ENCODE results near the gene MAP2K2. TPM values are rescaled to one million over a fixed set of nuclear protein-coding genes. Genes with fewer than 3 reads are reported as not detected.

MAP2K2 gene
- total RNA-seq, 1 experiment from 2014 or later = 204 TPM

DNA sequence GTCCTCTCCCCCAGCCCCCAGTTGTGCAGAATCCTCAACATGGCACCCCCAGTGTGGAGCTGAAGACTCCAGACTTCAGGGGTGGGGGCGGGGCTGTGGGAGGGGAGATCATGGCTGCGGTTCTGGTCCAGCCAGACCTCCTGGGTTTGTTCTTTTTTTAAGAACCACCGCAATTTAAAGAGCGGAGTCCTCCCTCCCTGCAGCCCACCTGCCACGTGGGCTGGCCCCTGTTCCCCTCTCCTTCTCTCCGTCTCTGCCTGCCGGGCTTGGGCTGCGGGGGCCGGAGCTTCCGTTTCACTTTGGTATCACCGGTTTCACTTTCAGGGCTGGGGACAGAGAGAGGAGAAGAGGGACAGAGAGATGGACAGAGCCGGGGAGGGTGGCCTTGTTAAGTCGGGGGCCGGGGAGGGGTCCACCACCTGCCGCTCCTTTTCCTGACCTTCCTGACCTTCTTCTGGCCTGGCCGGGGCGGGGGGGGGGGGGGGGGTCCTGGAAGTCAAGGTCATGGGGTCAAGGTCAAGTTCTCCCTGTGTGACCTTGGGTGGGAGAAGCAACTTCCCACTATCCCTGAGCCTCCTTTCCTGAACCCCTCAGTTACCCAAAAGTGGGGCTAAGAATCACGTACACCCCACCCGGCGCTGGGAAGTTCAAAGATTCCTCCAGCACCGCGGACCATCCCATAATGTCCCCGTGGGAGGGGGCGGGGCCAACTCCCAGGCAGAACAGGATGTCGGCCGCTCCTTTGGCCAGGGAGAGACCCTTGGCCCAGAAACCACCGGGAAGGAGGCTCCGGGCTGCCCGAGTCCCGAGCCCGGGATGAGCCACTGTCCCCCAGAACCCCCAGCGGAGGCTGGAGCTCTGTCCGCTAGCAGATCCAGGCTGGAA, 45.9 kb downstream of the MAP2K2 start:
- no peak for DNase-seq (ENCODE audit: low spot score)

DNA sequence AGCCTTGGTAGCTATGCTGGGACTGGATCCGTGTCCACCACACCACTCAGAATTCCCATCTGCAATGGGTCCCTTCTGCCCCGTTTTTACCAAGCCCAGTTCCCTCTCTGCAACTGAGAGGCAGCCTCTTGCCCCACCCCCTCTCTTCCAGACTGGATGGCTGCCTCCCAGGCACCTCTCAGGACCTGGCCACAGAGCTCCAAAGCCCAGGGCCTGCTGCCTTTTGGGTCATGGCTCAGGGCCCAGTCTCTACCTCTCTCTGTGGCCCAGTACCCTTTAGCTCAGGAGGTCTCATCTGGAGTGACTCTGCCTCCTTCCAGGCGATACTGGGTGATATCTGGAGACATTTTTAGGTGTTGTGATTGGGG, 46.9 kb downstream of the MAP2K2 start:
- no peak for DNase-seq (ENCODE audit: low spot score)

DNA sequence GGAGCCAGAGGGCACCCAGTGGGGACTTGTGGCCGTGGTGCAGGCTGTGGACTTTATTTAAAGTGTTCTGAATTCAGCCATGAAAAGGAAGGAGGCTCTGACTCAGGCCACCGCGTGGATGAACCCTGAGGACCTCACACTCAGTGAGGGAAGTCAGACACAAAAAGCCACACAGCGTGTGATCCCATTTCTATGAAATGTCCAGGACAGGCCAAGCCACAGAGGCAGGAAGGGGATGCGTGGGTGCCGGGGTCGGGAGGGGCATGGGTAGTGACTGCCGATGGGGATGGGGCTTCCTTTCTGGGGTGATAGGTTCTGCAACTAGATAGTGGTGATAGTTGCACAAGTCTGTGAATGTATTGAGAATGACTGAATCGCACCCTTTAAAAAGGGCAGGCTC, 48.5 kb downstream of the MAP2K2 start:
- DNase-seq (ENCODE audit: low spot score) = no peak

DNA sequence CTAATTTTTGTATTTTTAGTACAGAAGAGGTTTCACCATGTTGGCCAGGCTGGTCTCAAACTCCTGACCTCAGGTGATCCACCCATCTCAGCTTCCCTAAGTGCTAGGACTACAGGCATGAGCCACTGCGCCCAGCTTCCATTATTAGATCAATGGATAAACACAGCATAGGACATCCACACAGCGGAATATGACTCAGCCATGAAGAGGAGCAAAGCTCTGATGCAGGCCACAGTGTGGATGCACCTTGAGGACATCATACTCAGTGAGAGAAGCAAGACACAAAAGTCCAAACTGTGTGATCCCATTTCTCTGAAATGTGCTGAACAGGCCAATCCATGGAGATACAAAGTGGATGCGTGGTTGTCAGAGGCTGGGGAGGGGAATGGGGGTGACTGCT, 52.3 kb downstream of the MAP2K2 start:
- no peak for DNase-seq (ENCODE audit: low spot score)

DNA sequence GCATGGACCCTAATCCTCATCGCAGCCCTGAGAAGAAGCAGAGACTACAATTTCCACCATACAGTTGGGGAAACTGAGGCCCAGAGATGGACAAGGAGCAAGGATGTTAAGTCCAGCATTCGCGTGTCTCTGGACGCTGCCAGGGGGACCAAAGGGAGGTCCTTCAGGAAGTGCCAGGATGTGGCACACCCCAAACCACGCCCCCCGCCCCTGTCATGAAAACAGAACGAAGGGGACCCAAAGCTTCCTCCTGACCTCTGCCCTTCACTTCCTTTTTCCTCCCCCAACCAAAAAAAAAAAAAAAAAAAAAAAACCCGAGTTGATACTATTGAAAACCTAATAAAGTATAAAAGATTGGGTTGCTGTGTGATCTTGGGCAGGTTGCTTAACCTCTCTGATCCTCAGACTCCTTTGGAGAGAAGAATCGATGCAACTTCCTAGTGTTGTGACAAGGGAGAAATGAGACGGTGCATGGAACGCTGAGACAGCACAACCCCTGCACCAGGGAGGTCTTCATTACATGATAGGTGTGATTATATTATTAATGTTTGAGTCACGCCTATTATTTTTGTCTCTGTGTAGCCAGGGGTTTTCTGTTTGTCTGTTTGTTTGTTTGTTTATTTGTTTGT, 54.5 kb downstream of the MAP2K2 start:
- no peak for DNase-seq (ENCODE audit: low spot score)

DNA sequence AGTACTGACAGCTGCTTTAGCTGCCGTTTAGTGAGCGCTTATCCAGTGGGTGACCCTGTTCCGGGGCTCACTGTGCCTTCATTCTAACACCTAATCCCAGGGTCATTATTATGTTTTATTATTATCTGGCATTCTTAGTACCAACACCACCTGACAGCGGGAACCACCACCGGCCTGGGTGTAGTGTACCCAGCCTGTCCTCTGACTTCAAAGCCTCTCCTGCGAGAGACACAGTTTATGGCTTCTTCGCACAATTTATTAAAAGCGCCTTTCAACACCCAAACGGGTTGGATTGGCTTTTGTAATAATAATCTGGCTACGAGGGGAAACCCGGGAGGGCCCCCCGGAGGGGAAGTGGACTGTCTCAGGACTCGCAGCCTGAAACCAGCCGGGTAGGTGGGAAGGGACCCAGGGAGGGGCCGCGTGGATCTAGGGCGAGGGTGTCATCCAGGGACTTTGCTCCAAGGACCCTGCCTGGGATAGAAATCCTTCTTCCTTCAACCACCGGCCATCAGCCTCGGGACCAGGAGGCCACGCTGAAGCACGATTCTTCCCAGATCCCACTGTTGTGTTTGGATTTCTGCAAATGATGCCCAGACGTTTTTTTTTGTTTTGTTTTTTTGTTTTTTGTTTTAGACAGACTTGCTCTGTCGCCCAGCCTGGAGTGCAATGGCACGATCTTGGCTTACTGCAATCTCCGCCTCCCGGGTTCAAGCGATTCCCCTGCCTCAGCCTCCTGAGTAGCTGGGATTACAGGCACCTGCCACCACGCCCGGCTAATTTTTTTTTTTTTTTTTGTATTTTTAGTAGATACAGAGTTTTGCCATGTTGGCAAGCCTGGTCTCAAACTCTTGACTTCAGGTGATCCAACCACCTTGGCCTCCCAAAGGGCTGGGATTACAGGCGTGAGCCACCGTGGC, 55.6 kb downstream of the MAP2K2 start:
- no peak for DNase-seq (ENCODE audit: low spot score)

DNA sequence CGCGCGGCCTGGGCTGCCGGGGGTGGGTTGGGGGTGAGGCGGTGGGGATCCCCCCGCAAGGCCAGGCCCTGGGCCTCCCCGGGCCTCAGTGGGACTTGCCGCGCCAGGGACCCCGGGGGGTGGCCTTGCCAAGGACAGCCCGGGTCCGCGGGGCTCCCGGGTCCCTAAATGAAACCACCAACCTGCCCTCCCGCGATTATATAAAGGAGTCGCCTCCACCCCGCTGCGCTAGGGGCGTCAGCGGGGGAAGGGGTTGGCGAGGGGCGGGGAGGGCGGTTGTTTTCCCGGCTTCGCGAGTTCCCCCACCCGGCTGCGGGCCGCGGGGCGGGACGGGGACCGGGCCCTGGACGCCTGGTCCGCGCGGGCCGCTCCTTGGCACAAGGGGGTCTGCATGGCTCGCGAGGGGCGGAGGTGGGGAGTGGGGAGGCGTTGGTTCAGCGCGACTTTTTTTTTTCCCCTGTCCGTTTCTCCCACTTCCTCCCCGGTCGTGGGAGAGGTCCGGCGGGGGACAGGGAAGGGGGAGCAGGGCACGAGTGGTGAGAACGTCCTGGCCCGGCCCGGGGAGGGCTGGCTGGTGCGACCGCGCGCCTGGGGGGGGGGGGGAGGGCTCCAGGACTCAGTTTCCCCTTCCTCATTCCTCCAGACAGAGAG, 56.4 kb downstream of the MAP2K2 start:
- no peak for DNase-seq (ENCODE audit: low spot score)

DNA sequence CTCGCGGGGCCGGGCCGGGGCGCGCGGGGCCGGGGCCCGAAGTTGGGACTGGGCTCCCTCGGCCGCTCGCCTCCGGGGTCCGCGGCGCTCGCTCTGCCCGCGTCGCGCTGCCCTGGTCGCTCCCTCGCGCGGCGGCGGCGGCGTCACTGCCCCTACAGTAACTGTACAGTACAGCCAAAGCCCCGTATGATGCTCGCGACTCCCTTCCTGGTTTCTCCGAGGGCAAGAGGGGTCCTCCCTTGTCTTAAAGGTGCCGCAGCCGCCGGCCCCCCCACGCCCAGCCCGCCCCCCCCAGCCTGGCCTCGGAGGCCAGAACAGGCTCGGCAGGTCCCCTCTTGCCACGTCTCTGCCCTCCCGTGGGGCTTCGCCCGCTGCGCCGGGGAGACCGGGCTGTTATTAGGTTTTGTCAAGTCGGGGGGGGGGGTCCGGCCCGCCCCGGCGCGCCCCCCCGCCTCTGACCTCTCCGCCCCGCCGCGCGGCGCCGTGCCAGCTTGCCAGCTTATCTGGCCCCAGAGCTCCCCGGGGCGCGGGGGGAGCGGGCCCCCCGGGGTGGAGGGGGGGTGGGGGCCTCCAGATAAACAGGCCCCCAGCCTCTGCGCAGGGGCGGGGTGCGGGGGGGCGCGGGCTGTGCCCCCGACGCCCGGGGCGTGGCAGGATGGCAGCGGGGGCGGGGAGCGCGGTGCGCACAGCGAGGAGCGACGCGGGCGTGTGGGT, 57.1 kb downstream of the MAP2K2 start, which contains the start of gene ZBTB7A:
TSS of gene ZBTB7A (minus strand) at position 218 of the 714 bp plus-strand sequence. CDS start 11,667 bp downstream, outside the sequence.
- peak; percentile 63 for DNase-seq (ENCODE audit: low spot score)

DNA sequence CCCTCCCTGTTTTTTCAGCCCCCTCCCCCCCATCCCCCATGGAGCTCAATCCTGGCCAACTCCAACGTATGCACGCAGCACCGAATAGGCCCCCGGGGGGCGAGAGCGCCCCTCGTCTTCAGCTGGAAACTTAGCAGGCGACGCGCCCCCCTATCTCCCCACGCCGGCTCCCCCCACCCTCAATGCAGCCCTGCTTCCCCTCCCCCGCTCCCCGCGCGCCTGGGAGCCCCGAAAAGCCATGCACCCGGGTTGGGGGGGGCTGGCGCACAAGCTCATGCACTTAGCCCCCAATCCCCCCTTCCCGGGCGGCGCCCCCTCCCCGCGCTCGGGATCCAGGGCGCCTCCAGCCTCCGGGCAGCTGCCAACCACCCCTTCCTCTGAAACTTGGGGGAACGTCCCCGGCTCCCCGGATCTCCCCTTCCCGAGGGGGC, 57.7 kb downstream of the MAP2K2 start:
- no peak for DNase-seq (ENCODE audit: low spot score)

DNA sequence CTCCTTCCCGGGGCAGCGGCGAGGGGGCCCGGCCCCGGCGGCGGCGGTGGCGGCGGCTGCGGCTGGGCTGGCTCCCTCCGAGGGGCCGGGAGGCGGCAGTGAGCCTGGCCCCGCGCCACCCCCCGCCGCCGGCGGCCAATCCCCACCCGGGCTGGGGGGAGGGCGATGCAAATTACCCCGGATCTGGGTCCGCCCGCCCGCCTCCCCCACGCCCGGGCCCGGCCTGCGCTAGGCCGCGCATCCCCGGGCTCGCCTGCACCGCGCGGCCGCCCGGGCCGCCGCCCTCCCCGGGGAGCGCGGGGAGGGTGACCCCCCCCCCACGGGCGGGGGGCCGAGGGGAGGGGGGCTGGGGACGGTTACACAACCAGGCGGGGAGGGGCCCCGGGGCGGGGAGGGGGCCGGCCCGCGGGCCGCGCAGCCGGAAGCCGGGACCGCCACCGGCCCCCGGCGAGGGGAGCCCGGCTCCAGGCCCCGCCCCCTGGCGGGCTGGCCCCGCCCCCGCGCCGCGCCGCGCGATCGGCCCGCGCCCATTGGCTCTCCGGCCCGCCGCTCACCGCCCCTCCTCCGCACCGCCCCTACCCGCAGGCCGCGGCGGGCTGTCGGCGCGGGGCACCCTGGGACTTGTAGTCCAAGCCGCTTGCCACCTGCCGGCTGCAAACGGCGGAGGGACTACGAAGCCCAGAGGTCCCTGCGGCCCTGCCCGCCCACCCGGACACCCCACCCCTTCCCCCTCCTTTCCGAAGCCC, 58.3 kb downstream of the MAP2K2 start:
- DNase-seq (ENCODE audit: low spot score) = peak; percentile 91

DNA sequence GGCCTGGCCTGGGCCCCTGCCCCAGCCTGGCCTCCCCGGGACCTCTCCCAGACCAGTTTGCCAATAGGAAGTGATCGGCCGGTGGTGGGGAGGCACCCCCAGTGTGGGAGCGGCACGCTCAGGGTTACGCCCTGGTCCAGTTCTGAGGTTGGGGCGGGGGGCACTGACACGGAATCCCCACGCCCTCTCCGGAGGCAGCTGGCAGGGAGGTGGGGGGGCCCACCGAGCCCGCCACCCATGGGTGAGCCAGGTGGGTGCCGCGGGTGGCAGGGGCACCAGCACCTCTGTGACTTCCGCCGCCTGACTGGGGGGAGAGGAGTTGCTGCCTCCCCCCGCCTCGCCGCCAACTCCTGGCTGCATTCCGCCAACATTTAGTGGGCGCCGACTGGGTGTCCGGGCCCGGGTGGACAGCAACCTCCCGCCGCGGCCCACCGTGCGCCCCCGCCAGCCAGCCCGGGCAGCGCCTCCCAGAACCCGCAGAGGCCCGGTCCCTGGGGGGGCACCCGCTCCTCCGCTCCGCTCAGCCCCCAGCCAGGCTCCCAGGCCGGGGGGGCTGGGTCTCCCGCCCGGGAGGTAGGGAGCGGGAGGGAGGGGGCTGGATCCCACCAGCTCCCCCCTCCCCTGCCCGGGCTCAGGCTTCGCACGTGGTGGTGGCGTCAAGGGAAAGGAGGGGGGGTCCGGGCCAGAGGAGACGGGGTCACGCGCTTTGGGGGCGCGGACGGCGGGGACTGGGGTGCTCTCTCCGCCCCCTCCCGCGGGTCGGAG, 59.2 kb downstream of the MAP2K2 start:
- peak; percentile 42 for DNase-seq (ENCODE audit: low spot score)

DNA sequence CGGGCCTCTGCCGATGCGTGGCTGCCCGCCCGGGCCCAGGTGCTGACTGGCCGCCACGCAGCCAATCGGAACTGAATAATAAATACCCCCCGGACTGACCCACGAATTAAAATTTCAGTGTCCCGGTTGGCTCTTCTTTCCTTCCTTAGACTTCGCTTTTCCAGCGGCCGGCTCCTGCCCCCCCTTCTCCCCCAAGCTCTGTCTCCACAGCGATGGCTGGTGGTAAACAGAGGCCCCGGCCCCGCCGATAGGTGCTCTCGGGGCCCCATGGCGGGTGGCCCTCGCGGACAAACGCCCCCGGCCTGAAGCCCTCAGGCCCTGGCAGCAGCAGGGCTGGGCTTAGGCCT, 59.8 kb downstream of the MAP2K2 start:
- no peak for DNase-seq (ENCODE audit: low spot score)

DNA sequence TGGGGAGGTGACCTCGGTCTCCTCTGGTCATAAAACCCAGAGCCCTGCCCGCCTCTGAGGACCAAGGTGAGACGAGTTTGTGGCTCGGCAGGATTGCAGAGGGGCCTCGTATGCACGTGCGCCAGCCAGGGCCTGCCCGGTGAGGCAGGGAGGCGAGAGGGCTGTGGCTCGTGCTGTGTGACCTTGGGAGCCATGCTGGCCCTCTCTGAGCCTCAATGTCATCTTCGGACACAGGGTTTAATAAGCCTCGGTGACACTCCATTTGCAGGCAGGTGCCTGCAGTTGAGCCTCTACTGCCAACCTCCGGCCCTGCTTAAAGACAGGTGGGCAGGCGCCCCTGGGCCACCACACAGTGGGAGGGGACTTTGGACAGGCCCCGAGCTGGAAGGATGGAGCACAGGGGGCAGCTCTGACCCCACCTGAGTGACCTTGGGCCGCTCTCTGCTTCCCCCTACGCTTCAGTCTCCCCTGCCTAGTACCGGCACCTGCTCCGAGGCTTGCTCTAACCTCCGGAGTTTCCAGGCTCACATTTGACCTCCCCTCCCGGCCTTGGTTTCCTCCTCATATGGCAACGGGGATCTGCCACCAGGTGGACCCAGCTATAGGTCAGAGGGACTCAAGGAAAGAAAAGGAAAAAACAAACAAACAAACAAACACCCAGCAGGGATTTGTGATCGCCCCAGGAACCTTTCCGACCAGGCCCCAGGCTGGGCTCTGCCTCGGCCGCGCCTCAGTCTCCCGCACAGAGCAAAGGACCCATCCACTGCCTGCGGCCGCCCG, 60.4 kb downstream of the MAP2K2 start:
- DNase-seq (ENCODE audit: low spot score) = no peak

DNA sequence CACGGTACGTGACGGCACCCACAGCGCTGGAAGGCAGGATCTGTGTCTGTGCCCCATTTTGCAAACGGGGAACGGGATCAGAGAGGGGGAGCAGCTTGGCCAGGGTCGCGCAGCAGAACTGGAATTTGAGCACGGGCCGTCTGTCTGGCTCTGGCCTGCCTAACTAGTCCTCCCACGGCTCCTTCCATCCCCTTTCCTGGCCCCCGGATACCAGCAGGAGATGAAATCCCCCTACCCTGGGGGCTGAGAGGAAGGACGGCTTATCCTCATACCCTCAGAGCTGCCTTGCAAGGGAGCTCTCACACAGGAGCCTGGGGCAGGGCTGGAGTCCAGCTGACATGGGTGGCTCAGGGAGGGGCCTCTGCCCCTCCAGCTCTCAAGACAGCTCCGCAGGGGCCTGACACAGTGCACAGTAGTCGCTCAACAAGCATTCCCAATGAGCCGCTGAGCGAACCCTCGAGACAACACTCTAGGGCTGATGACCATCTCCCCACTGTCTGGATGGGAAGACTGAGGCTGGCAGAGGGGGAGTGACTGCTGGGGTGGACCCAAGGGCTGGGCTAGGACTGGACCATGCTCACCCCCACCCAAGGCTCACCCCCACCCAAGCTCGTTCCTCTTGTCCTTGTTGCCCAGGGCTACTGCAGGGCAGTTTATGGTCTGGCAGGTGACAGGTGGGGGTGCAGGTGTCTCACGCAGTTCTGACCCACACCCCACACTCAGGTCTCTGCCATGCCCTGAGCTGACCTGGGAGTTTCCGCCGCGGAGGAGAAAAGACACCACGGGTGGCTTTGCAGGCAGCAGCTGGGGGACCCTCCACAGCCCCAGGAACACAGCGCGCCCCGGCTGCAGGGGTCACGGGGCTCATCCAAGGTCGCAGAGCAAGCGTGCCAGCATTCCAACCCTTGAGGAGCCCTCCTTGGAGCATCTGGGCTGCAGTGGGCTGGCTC, 61.2 kb downstream of the MAP2K2 start:
- DNase-seq (ENCODE audit: low spot score) = no peak

DNA sequence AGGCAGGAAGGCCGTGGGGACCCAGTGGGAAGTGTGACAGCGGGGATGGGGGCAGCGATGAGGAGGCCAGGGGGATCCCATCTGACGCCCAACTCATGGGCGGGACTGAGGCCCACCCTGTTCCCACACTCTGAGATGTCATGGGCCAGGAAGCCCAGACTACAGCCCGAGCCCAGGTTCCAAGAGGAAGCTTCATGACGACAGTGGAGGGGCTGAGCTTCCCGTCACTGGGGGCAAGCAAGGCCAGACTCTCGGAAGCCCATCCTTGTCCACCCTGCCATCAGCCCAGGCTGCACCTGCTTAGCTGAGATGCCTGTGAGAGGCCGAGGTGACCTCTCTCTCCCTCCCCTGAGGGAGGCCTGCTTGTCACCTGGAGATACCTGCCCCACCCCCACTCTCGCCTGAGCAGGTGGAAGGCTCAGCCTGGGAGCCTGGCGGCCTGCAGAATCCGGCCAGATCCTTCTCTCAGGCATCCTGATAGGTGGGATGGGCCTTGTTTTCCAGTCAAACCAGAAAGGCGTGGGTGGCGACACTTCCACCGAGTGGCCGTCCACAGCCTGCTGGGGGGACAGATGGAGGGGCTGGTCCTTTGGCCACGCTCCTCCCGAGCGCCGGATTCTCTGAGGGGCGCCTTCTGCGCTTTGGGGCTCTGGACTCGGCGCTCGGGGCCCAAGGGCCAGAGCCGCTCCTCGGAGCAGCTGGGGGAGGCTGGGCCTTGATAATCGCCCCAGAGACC, 62.1 kb downstream of the MAP2K2 start:
- no peak for DNase-seq (ENCODE audit: low spot score)

DNA sequence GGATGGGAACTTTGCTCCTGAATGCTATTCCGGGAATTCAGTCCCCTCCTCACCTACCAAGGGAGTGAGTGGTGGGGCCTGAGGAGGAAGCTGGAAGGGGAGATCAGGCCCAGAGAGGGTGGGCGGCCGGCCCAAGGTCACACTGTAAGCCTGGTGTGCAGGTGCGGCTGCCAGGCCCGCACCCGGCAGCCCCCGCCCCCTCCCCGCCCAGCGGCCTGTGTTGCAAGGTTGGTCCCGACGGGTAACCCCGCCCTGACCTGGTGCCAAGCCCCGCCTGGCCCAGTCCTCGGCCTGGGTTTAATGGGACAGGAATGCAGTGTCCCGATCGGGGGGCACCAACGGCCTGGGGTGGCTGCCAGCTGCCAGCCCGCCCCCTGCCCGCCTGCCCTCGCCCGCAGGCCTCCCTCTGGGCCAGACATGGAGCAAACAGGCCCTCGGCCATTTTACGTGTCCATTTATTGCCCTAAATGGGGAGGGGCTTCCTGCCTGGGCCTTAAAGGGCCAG, 62.7 kb downstream of the MAP2K2 start:
- DNase-seq (ENCODE audit: low spot score) = peak; percentile 77

Measured in A172 (cell line).